MM.1S (cell line): ENCODE data around the gene LRFN2.

Experiments
- EZH2 ChIP-seq: fragments of 300-600 bp; sonication (generic); optimal IDR thresholded peaks from 2 replicates; pipeline ENCODE3; 2017; ENCODE audit warnings: low read depth, mild to moderate bottlenecking, antibody characterized with exemption, low read length, mixed read lengths
- EZH2phosphoT487 ChIP-seq: fragments of 300-600 bp; sonication (generic); IDR thresholded peaks from 2 replicates; pipeline ENCODE4 v1.6.1; 2018; ENCODE audit warnings: antibody characterized with exemption, low read length
- TF ChIP-seq, protein P1 (sequence below): fragments of 300-600 bp; sonication (generic); IDR thresholded peaks from 2 replicates; pipeline ENCODE4 v1.5.1; 2016; ENCODE audit warnings: antibody characterized with exemption, low read length, mixed read lengths

- TF ChIP-seq, protein P1, sequence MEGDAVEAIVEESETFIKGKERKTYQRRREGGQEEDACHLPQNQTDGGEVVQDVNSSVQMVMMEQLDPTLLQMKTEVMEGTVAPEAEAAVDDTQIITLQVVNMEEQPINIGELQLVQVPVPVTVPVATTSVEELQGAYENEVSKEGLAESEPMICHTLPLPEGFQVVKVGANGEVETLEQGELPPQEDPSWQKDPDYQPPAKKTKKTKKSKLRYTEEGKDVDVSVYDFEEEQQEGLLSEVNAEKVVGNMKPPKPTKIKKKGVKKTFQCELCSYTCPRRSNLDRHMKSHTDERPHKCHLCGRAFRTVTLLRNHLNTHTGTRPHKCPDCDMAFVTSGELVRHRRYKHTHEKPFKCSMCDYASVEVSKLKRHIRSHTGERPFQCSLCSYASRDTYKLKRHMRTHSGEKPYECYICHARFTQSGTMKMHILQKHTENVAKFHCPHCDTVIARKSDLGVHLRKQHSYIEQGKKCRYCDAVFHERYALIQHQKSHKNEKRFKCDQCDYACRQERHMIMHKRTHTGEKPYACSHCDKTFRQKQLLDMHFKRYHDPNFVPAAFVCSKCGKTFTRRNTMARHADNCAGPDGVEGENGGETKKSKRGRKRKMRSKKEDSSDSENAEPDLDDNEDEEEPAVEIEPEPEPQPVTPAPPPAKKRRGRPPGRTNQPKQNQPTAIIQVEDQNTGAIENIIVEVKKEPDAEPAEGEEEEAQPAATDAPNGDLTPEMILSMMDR = no peak
- TF ChIP-seq EZH2phosphoT487 = no peak
- no peak for TF ChIP-seq EZH2
Observed at GRCh38 chr6:40362859-40363258, 224.3 kb downstream of the LRFN2 start.
